ENCODE measurements around the gene TPK1. TPM values are rescaled to one million over a fixed set of nuclear protein-coding genes. Genes with fewer than 3 reads are reported as not detected.
"Not testable (repeated sequence)": the region's sequence is repeated elsewhere in the genome, so short reads cannot be mapped to it uniquely, and the experiment has no call there.

TPK1 gene
- total and polyA plus RNA-seq, 2 of the 13 experiments (the other 11 are each of a cell fraction or from before 2014, with no cell fraction given), result 1.0 to 1.2 TPM

- TF ChIP-seq FOXO4 (CRISPR knock-in tag; conservative IDR thresholded peaks at IDR 0.05), result no peak
- TF ChIP-seq SRSF4 (IDR thresholded peaks at IDR 0.05; ENCODE audit: low read depth, low read length, poor library complexity, severe bottlenecking), result no peak
- TF ChIP-seq CCAR2 (optimal IDR thresholded peaks at IDR 0.05; ENCODE audit: low read depth, low read length), result no peak
- TF ChIP-seq ZNF550 (CRISPR knock-in tag; IDR thresholded peaks at IDR 0.05; ENCODE audit: borderline replicate concordance), result no peak
- no peak for TF ChIP-seq MIER2 (CRISPR knock-in tag; IDR thresholded peaks at IDR 0.05)
- no peak for TF ChIP-seq PHB2 (IDR thresholded peaks at IDR 0.05; ENCODE audit: partially characterized antibody)
- TF ChIP-seq KAT7 (CRISPR knock-in tag; IDR thresholded peaks at IDR 0.05; ENCODE audit: borderline replicate concordance), result no peak
Observed at GRCh38 chr7:144579687-144580086, 256.2 kb downstream of the TPK1 start (continued).

DNA sequence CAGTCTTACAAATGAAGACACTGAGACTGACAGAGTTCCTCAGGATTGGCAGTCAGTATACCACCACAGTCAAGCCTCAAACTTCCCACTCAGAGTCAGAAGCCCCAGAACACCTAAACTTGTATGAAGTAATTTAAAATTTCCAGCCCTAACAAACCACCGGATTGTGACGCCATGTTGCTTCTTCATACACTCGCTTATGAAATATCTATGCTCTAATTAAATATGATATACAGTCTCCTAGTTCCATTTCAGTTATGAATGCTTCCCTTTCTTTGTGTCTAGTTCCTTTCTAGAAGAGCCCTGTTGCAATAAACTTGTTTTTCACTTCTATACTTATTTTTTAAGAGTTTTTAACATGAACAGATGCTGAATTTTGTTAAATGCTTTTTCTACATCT lies 260.4 kb downstream of the TPK1 start:
- WGBS (ENCODE audit: low lambda C conversion rate), result 19% methylated on average over 3 of the region's 3 CpGs
- Histone ChIP-seq H3K9ac (ENCODE audit: insufficient read depth, low read depth, low read length) (no peak overlapping the region), H3K4me1 (ENCODE audit: insufficient read depth, low read length) (no peaks in the 10 kb centered on the region), H4K20me1 (ENCODE audit: insufficient read depth, low read length) (no peaks in the 10 kb centered on the region), H3K79me2 (ENCODE audit: insufficient read depth, low read length) (no peaks in the 10 kb centered on the region), H3K4me3 (replicated peaks in 1 of 3; ENCODE audit: insufficient read depth in 1 of 3, low read depth in 2 of 3, low read length in 3 of 3) (no peak overlapping the region), H2AFZ (ENCODE audit: low read length) (no peak overlapping the region), H3K27ac (ENCODE audit: extremely low read length, insufficient read depth, low read length) (no peak overlapping the region), H3K36me3 (replicated peaks in 1 of 2; ENCODE audit: control insufficient read depth in 1 of 2, insufficient read depth in 2 of 2, low read length in 2 of 2) (no peaks in the 10 kb centered on the region), H3K27me3 (ENCODE audit: control insufficient read depth in 1 of 2, insufficient read depth in 2 of 2, low read length in 2 of 2) (no peaks in the 10 kb centered on the region), H3K9me3 (ENCODE audit: low read length) (no peaks in the 10 kb centered on the region), H3K4me2 (ENCODE audit: low read depth, low read length) (no peak overlapping the region)
- no TSS peak for BruUV-seq (replicated peaks)
- TF ChIP-seq MAFG (CRISPR knock-in tag; IDR thresholded peaks at IDR 0.05) (no peak), SMC3 (IDR thresholded peaks at IDR 0.05; ENCODE audit: low read length) (no peak)
- CTCF ChIA-PET (ENCODE audit: low intra/inter-chr PET ratio, low total read pairs), result no interaction called here
- in situ Hi-C loops (cut with HindIII; ENCODE audit: extremely low pct_ligation_motif_present, low pct_unique_long_range_greater_than_20kb), result no loop called here
- DNase-seq (ENCODE audit: low spot score) (no peak), ATAC-seq (no peak), FAIRE-seq (no peak)
- POLR2A ChIA-PET, result no interaction called here
- intact Hi-C loops (cut with micrococcal nuclease; ENCODE audit: unreplicated experiment), result no loop called here

DNA sequence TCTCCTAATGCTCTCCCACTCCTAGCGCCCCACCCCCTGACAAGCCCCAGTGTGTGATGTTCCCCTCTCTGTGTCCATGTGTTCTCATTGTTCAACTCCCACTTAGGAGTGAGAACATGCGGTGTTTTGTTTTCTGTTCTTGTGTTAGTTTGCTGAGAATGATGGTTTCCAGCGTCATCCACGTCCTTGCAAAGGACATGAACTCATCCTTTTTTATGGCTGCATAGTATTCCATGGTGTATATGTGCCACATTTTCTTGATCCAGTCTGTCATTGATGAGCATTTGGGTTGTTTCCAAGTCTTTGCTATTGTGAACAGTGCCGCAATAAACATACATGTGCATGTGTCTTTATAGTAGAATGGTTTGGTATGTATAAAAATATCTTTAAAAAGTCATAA lies 261.1 kb downstream of the TPK1 start:
- H4K20me1 ChIP-seq (ENCODE audit: insufficient read depth, low read length); FAIRE-seq; H3K27ac ChIP-seq (ENCODE audit: extremely low read length, insufficient read depth, low read length); H3K9ac ChIP-seq (ENCODE audit: insufficient read depth, low read depth, low read length); POLR2A ChIA-PET; H3K36me3 ChIP-seq (replicated peaks in 1 of 2; ENCODE audit: control insufficient read depth in 1 of 2, insufficient read depth in 2 of 2, low read length in 2 of 2); H3K4me3 ChIP-seq (replicated peaks in 1 of 3; ENCODE audit: insufficient read depth in 1 of 3, low read depth in 2 of 3, low read length in 3 of 3); H3K79me2 ChIP-seq (ENCODE audit: insufficient read depth, low read length); H3K4me1 ChIP-seq (ENCODE audit: insufficient read depth, low read length); H3K27me3 ChIP-seq (ENCODE audit: control insufficient read depth in 1 of 2, insufficient read depth in 2 of 2, low read length in 2 of 2); intact Hi-C loops (cut with micrococcal nuclease; ENCODE audit: unreplicated experiment); H3K9me3 ChIP-seq (ENCODE audit: low read length); H2AFZ ChIP-seq (ENCODE audit: low read length); DNase-seq (ENCODE audit: low spot score); in situ Hi-C loops (cut with HindIII; ENCODE audit: extremely low pct_ligation_motif_present, low pct_unique_long_range_greater_than_20kb); CTCF ChIA-PET (ENCODE audit: low intra/inter-chr PET ratio, low total read pairs); ATAC-seq; H3K4me2 ChIP-seq (ENCODE audit: low read depth, low read length); BruUV-seq (replicated peaks): not testable (repeated sequence)
- WGBS (ENCODE audit: low lambda C conversion rate), result 30% methylated on average over 5 of the region's 5 CpGs

All from HepG2 (cell line).